ENCODE data around the gene ZBTB20. TPM values are rescaled to one million over a fixed set of nuclear protein-coding genes. Genes with fewer than 3 reads are reported as not detected.
A peak's percentile ranks its signal among the peaks of the same experiment; 100 is the strongest.

The ZBTB20 gene
- polyA plus RNA-seq, 1 of the 3 experiments (the other 2 are of a cell fraction), result 0.43 TPM

DNA sequence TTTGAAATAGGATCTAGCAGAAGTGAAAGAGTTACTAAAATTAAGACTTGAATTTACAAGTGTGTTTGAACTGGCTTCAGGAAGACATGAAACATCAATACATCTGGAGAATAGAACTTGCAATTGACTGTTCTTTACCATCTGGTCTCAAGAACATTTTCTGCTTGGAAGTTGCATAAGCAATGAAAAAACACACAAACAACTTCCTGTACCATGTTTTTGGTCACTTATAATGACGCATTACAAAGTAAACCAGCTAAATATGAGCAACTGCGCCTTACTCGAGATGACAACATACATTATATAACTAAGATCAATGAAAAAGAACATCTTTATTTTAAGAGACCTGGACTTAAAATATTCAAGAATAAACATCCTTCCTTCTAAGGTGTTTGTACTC lies 740.8 kb downstream of the ZBTB20 start:
- H2AFZ ChIP-seq (ENCODE audit: low read depth), result no peak overlapping the region
- POLR2A ChIA-PET, result no interaction called here
- 93% methylated on average over 3 of the region's 3 CpGs for WGBS (ENCODE audit: low lambda C conversion rate)
- H3K9ac ChIP-seq, result no peak overlapping the region
- H3K27me3 ChIP-seq (ENCODE audit: insufficient read depth), result no peaks in the 10 kb centered on the region
- DNase-seq, result no peak
- H3K79me2 ChIP-seq (ENCODE audit: insufficient read depth), result no peaks in the 10 kb centered on the region
- no peak overlapping the region for H3K4me2 ChIP-seq
- H3K9me3 ChIP-seq, result no peaks in the 10 kb centered on the region
- no peak overlapping the region for H3K4me3 ChIP-seq (ENCODE audit: low read depth in 2 of 2, low read length in 1 of 2)
- TF ChIP-seq, protein P1, sequence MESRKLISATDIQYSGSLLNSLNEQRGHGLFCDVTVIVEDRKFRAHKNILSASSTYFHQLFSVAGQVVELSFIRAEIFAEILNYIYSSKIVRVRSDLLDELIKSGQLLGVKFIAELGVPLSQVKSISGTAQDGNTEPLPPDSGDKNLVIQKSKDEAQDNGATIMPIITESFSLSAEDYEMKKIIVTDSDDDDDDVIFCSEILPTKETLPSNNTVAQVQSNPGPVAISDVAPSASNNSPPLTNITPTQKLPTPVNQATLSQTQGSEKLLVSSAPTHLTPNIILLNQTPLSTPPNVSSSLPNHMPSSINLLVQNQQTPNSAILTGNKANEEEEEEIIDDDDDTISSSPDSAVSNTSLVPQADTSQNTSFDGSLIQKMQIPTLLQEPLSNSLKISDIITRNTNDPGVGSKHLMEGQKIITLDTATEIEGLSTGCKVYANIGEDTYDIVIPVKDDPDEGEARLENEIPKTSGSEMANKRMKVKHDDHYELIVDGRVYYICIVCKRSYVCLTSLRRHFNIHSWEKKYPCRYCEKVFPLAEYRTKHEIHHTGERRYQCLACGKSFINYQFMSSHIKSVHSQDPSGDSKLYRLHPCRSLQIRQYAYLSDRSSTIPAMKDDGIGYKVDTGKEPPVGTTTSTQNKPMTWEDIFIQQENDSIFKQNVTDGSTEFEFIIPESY (IDR thresholded peaks at IDR 0.05; ENCODE audit: borderline replicate concordance, low read depth), result no peak
- no peak for TF ChIP-seq CHD2 (IDR thresholded peaks at IDR 0.05; ENCODE audit: low read length, partially characterized antibody)
- no peak for TF ChIP-seq RXRA (IDR thresholded peaks at IDR 0.05; ENCODE audit: borderline replicate concordance, low read depth)
- TF ChIP-seq POLR2AphosphoS5 (IDR thresholded peaks at IDR 0.05; ENCODE audit: low read depth, low read length), result no peak
- no peak for TF ChIP-seq EP300 (IDR thresholded peaks at IDR 0.05; ENCODE audit: borderline replicate concordance in 1 of 2, low read depth in 1 of 2, low read length in 1 of 2)
- TF ChIP-seq, protein P2, sequence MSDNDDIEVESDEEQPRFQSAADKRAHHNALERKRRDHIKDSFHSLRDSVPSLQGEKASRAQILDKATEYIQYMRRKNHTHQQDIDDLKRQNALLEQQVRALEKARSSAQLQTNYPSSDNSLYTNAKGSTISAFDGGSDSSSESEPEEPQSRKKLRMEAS (IDR thresholded peaks at IDR 0.05; ENCODE audit: low read depth), result no peak
- TF ChIP-seq FOXJ3 (CRISPR knock-in tag; IDR thresholded peaks at IDR 0.05), result no peak
- no peak for TF ChIP-seq TAF1 (IDR thresholded peaks at IDR 0.05; ENCODE audit: borderline replicate concordance, low read depth, low read length)
- no peak for TF ChIP-seq EZH2phosphoT487 (IDR thresholded peaks at IDR 0.05; ENCODE audit: borderline replicate concordance, low read depth)
- no peak for TF ChIP-seq SMC3 (IDR thresholded peaks at IDR 0.05; ENCODE audit: low read depth, low read length)
- no peak for TF ChIP-seq TEAD4 (IDR thresholded peaks at IDR 0.05; ENCODE audit: borderline replicate concordance, insufficient read depth)
- no peak for TF ChIP-seq JUND (IDR thresholded peaks at IDR 0.05)
- no peak for TF ChIP-seq FOSL2 (IDR thresholded peaks at IDR 0.05; ENCODE audit: borderline replicate concordance, low read depth)
- no peaks in the 10 kb centered on the region for H3K36me3 ChIP-seq (replicated peaks in 1 of 2; ENCODE audit: control insufficient read depth in 1 of 2, insufficient read depth in 2 of 2, low read length in 1 of 2)
- H4K20me1 ChIP-seq (ENCODE audit: insufficient read depth), result no peaks in the 10 kb centered on the region
- no peak overlapping the region for H3K27ac ChIP-seq (ENCODE audit: low read depth in 2 of 2, low read length in 1 of 2)
- H3K4me1 ChIP-seq (ENCODE audit: control insufficient read depth in 1 of 2, insufficient read depth in 2 of 2, low read depth in 1 of 2, low read length in 1 of 2), result peaks cover 22 to 25% of the 10 kb centered on the region in 2 experiments; a peak in 3 of 4 replicates
- H3K9me2 ChIP-seq, result no peaks in the 10 kb centered on the region
- CTCF ChIA-PET, result interaction anchor here (1.0 to 4.6 kb wide), 6 partner anchors 12 to 38 kb away, joined by 3 to 20 read pairs (median 10); no protein-coding TSS in a partner anchor
- H3F3A ChIP-seq (replicated peaks; ENCODE audit: insufficient read depth), result no peaks in the 10 kb centered on the region

DNA sequence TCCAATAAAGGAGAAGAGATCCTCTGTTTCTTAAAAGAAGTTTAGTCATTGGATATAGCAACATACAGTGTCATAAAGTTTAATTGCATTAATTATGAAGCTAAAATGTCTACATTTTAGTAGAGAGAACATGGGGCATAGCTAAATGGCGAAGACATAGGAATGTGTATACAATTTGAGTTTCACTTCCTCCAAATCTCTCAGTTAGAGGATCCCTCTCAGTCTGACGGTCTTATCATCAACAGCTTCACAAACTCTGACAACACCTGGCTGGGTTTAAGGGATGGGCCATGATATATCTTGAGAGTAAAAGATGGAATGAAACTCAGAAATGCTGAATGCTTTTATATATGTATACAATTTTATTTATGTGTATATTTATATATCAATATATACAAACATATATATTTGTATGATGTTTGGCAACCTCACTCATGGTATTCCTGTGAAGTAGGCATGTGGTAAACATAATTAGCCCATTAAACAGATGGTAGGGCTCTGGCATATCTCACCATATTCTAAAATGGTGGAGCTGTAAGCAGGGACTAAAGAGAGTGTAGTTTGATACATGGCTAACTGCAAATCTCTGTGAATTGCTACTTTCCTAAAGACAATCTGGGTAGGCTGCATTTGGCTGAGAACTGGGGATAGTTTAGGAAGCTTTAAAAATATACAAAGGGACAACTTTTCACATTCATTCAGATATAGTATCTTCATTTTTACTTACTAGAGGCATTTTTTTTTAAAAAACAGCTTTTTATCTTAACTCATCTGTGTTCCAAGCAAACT lies 741.7 kb downstream of the ZBTB20 start:
- POLR2A ChIA-PET, result no interaction called here
- H3K9me3 ChIP-seq, result no peaks in the 10 kb centered on the region
- no peaks in the 10 kb centered on the region for H3K27me3 ChIP-seq (ENCODE audit: insufficient read depth)
- H2AFZ ChIP-seq (ENCODE audit: low read depth), result no peak overlapping the region
- peaks cover 19 to 27% of the 10 kb centered on the region in 2 experiments; a peak in 3 of 4 replicates for H3K4me1 ChIP-seq (ENCODE audit: control insufficient read depth in 1 of 2, insufficient read depth in 2 of 2, low read depth in 1 of 2, low read length in 1 of 2)
- H3K9ac ChIP-seq, result no peak overlapping the region
- TF ChIP-seq, protein P3, sequence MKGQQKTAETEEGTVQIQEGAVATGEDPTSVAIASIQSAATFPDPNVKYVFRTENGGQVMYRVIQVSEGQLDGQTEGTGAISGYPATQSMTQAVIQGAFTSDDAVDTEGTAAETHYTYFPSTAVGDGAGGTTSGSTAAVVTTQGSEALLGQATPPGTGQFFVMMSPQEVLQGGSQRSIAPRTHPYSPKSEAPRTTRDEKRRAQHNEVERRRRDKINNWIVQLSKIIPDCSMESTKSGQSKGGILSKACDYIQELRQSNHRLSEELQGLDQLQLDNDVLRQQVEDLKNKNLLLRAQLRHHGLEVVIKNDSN (IDR thresholded peaks at IDR 0.05; ENCODE audit: borderline replicate concordance, low read depth), result no peak
- TF ChIP-seq YY1 (IDR thresholded peaks at IDR 0.05; ENCODE audit: low read depth) (no peak), RAD21 (IDR thresholded peaks at IDR 0.05; ENCODE audit: low read length) (no peak), TAF1 (IDR thresholded peaks at IDR 0.05; ENCODE audit: borderline replicate concordance, low read depth, low read length) (no peak), CHD2 (IDR thresholded peaks at IDR 0.05; ENCODE audit: low read length, partially characterized antibody) (no peak), TCF12 (IDR thresholded peaks at IDR 0.05) (no peak)
- TF ChIP-seq, protein P4, sequence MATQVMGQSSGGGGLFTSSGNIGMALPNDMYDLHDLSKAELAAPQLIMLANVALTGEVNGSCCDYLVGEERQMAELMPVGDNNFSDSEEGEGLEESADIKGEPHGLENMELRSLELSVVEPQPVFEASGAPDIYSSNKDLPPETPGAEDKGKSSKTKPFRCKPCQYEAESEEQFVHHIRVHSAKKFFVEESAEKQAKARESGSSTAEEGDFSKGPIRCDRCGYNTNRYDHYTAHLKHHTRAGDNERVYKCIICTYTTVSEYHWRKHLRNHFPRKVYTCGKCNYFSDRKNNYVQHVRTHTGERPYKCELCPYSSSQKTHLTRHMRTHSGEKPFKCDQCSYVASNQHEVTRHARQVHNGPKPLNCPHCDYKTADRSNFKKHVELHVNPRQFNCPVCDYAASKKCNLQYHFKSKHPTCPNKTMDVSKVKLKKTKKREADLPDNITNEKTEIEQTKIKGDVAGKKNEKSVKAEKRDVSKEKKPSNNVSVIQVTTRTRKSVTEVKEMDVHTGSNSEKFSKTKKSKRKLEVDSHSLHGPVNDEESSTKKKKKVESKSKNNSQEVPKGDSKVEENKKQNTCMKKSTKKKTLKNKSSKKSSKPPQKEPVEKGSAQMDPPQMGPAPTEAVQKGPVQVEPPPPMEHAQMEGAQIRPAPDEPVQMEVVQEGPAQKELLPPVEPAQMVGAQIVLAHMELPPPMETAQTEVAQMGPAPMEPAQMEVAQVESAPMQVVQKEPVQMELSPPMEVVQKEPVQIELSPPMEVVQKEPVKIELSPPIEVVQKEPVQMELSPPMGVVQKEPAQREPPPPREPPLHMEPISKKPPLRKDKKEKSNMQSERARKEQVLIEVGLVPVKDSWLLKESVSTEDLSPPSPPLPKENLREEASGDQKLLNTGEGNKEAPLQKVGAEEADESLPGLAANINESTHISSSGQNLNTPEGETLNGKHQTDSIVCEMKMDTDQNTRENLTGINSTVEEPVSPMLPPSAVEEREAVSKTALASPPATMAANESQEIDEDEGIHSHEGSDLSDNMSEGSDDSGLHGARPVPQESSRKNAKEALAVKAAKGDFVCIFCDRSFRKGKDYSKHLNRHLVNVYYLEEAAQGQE (IDR thresholded peaks at IDR 0.05; ENCODE audit: low read depth, low read length), result no peak
- peak overlapping the region in 1 of 2 experiments; percentile 46; a peak in 1 of 4 replicates for H3K27ac ChIP-seq (ENCODE audit: low read depth in 2 of 2, low read length in 1 of 2)
- 97% methylated on average over 2 of the region's 2 CpGs for WGBS (ENCODE audit: low lambda C conversion rate)
- H3K36me3 ChIP-seq (replicated peaks in 1 of 2; ENCODE audit: control insufficient read depth in 1 of 2, insufficient read depth in 2 of 2, low read length in 1 of 2), result no peaks in the 10 kb centered on the region
- H3K4me2 ChIP-seq, result no peak overlapping the region
- no peaks in the 10 kb centered on the region for H3K79me2 ChIP-seq (ENCODE audit: insufficient read depth)
- no peaks in the 10 kb centered on the region for H3K9me2 ChIP-seq
- no peaks in the 10 kb centered on the region for H4K20me1 ChIP-seq (ENCODE audit: insufficient read depth)
- no peaks in the 10 kb centered on the region for H3F3A ChIP-seq (replicated peaks; ENCODE audit: insufficient read depth)
- DNase-seq, result no peak
- CTCF ChIA-PET, result interaction anchor here (1.0 to 4.6 kb wide), 6 partner anchors 11 to 764 kb away, joined by 3 to 20 read pairs (median 10); no protein-coding TSS in a partner anchor
- H3K4me3 ChIP-seq (ENCODE audit: low read depth in 2 of 2, low read length in 1 of 2), result no peak overlapping the region

Data from SK-N-SH (cell line).